Right lobe of liver (tissue), 6 donors: Measurements from ENCODE around the gene ASB4. TPM values are rescaled to one million over a fixed set of nuclear protein-coding genes. Genes with fewer than 3 reads are reported as not detected.
"Not testable (repeated sequence)": the region's sequence is repeated elsewhere in the genome, so short reads cannot be mapped to it uniquely, and the experiment has no call there.

Source experiments
- ATAC-seq, 4 donors: fragments of 200-7000 bp; cut with Tn5 transposase; one replicate each; pipeline ENCODE4 v1.9.1; 2020; ENCODE audit warnings: mild to moderate bottlenecking in 4 of 4, moderate library complexity in 4 of 4
- DNase-seq, 3 donors: peaks; one replicate each; pipeline ENCODE4 v3.0.0-alpha.2; 2020
- H3K27ac ChIP-seq, 3 donors: fragments of 200-600 bp; one replicate each; pipeline ENCODE4 v1.8.0; 2022
- H3K27me3 ChIP-seq, 2 donors: fragments of 200-600 bp; one replicate each; pipeline ENCODE4 v1.8.0; 2022
- H3K36me3 ChIP-seq, 4 donors: fragments of 200-600 bp; sonication (generic) in 1 of 4; one replicate each; pipeline versions ENCODE4 v1.5.1 to v1.8.0; 2017 to 2022; ENCODE audit warnings: control low read depth in 1 of 4
- H3K4me1 ChIP-seq, 4 donors: fragments of 200-600 bp; sonication (generic) in 1 of 4; one replicate each; pipeline versions ENCODE4 v1.5.1 to v1.8.0; 2017 to 2022; ENCODE audit warnings: control low read depth in 1 of 4
- H3K4me3 ChIP-seq, 3 donors: fragments of 200-600 bp; one replicate each; pipeline ENCODE4 v1.8.0; 2022
- H3K9me3 ChIP-seq, 4 donors: fragments of 200-600 bp; sonication (generic) in 1 of 4; one replicate each; pipeline versions ENCODE4 v1.5.1 to v1.8.0; 2017 to 2022; ENCODE audit warnings: control low read depth in 1 of 4
- POLR2A ChIP-seq: fragments of 450-650 bp; IDR thresholded peaks from one replicate; pipeline ENCODE4 v1.6.1; 2017; ENCODE audit warnings: antibody characterized with exemption, mild to moderate bottlenecking
- WGBS: methylation state at CpG from one replicate; pipeline ENCODE4 v1.1.6; 2018; ENCODE audit warnings: low coverage, low lambda C conversion rate; ENCODE audit not compliant: insufficient coverage; ENCODE audit errors: missing lambda C conversion rate; 5-methylcytosine and 5-hydroxymethylcytosine counted together
- intact Hi-C, 2 donors: fragments of 100-400 bp; cut with DNase I; formaldehyde crosslinking; loops; one replicate each; pipeline versions ENCODE4 v1.11.2 to v1.14.1; 2022
- total RNA-seq, 6 experiments: library from RNA; depleted of rRNA in 2 of 6; stranded (reverse); fragments of >200 nt in 2 of 6; fragmentation: NEBNext Ultra II Directional in 3 of 6; extraction: Animal tissue kit (Norgen Biotek cat#: 25700) in 3 of 6; gene quantifications; one replicate each; pipeline versions ENCODE4 v1.1.0 to v1.2.4, GENCODE V29; 2016 to 2023
- TF ChIP-seq, protein P1 (sequence below), 4 donors: fragments of 200-600 bp in 3 of 4; fragments of 450-650 bp in 1 of 4; IDR thresholded peaks; one replicate each; pipeline versions ENCODE4 v1.5.1 to v1.8.0; 2016 to 2022; ENCODE audit warnings: antibody characterized with exemption in 4 of 4, mild to moderate bottlenecking in 2 of 4
- donor health status: DM: no; HTN: yes; CAD: no.
- donor health status: DM: no; HTN: no; CAD: no.
- donor health status: DM: no; HTN: no; CAD: no.
- donor health status: DM: no; HTN: yes; CAD: no.
- donor health status: DM: no; HTN: yes; CAD: no.

Gene ASB4
- total RNA-seq, 6 experiments from 2014 or later: 0.29 to 3.4 (median 0.49) TPM; not detected in 1

DNA sequence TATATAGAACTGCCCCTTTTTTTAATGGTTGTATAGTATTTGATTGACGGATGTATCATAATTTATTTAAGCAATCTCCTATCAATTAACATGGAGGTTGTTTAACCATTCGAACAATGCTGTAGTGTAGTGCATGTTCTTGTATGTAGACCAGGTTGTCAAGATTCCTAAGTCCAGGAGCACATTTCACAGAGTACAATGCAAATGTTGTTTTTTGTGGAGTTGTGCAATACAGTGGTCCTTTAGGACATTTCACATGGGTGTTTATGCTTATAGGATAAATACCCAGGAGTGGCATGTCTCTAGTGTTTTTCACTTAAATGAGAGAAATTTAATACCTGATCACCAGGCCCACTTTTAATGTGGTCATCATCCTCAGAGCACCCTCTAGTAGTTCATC is 8.1 kb downstream of the ASB4 start:
- ATAC-seq: no peak
- Histone ChIP-seq H3K27ac (no peak overlapping the region), H3K36me3 (no peaks in the 10 kb centered on the region), H3K4me3 (no peak overlapping the region), H3K4me1 (no peaks in the 10 kb centered on the region), H3K9me3 (no peaks in the 10 kb centered on the region), H3K27me3 (no peaks in the 10 kb centered on the region)
- 49% methylated on average over 2 of the region's 2 CpGs for WGBS
- no peak for DNase-seq
- intact Hi-C loops: no loop called here
- TF ChIP-seq POLR2A: no peak
- TF ChIP-seq, protein P1, sequence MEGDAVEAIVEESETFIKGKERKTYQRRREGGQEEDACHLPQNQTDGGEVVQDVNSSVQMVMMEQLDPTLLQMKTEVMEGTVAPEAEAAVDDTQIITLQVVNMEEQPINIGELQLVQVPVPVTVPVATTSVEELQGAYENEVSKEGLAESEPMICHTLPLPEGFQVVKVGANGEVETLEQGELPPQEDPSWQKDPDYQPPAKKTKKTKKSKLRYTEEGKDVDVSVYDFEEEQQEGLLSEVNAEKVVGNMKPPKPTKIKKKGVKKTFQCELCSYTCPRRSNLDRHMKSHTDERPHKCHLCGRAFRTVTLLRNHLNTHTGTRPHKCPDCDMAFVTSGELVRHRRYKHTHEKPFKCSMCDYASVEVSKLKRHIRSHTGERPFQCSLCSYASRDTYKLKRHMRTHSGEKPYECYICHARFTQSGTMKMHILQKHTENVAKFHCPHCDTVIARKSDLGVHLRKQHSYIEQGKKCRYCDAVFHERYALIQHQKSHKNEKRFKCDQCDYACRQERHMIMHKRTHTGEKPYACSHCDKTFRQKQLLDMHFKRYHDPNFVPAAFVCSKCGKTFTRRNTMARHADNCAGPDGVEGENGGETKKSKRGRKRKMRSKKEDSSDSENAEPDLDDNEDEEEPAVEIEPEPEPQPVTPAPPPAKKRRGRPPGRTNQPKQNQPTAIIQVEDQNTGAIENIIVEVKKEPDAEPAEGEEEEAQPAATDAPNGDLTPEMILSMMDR (IDR thresholded peaks at IDR 0.05): no peak

DNA sequence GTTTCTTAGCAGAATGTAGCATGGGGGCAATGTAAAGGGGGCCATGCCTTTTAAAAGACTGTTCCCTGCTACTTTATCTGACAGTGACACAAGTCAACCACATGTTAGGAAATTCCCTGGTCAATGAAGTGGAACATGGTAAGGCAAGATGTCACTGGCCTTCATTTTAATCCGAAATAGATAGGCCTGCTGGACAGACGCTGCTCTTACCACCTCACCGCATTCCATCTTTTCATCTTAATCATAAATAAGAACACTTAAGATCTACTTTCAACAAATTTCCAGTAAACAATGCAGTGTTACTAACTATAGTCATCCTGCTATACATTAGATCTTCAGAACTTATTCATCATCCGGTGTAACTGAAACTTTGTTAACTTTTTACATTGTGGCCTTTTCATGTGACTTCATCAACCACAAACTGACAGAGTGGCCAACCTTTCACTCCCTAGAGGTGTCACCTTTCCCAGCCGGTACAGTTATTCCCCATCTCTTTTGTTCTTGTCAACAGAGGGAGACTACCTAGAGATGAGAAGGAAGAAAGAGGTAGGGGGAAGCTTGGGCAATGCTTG is 15.6 kb downstream of the ASB4 start:
- no peaks in the 10 kb centered on the region for H3K27me3 ChIP-seq
- no peak overlapping the region for H3K4me3 ChIP-seq
- ATAC-seq (no peak), DNase-seq (no peak)
- no peaks in the 10 kb centered on the region for H3K4me1 ChIP-seq
- no peaks in the 10 kb centered on the region for H3K36me3 ChIP-seq
- intact Hi-C loops: no loop called here
- TF ChIP-seq POLR2A: no peak
- TF ChIP-seq, protein P1 (IDR thresholded peaks at IDR 0.05): no peak
- H3K9me3 ChIP-seq: no peaks in the 10 kb centered on the region
- H3K27ac ChIP-seq: no peak overlapping the region
- 65% methylated on average over 5 of the region's 5 CpGs for WGBS

DNA sequence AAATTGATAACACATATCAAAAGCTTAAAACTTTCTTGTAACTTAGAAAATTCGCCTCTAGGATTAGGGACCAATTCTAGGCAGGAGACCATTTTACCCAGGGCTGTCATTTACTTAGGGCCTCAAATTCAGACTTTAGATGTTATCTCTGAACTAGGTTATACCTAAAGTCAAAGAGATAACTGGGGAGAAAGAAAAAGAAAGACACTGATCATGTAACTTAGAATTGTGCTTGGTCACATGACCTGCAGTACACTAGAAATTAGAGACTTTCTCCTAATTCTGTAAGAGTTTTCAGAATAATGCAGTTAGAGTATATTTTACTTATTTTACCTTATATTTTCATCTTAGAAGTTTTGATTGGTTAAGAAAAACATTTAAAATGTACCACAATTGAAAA is 16.7 kb downstream of the ASB4 start:
- ATAC-seq (no peak), DNase-seq (no peak)
- Histone ChIP-seq H3K4me3 (no peak overlapping the region), H3K9me3 (no peaks in the 10 kb centered on the region), H3K27ac (no peak overlapping the region), H3K4me1 (no peaks in the 10 kb centered on the region), H3K27me3 (no peaks in the 10 kb centered on the region), H3K36me3 (no peaks in the 10 kb centered on the region)
- no peak for TF ChIP-seq POLR2A
- TF ChIP-seq, protein P1 (IDR thresholded peaks at IDR 0.05): no peak
- WGBS: 71% methylated on average over 1 of the region's 1 CpG
- intact Hi-C loops: no loop called here

DNA sequence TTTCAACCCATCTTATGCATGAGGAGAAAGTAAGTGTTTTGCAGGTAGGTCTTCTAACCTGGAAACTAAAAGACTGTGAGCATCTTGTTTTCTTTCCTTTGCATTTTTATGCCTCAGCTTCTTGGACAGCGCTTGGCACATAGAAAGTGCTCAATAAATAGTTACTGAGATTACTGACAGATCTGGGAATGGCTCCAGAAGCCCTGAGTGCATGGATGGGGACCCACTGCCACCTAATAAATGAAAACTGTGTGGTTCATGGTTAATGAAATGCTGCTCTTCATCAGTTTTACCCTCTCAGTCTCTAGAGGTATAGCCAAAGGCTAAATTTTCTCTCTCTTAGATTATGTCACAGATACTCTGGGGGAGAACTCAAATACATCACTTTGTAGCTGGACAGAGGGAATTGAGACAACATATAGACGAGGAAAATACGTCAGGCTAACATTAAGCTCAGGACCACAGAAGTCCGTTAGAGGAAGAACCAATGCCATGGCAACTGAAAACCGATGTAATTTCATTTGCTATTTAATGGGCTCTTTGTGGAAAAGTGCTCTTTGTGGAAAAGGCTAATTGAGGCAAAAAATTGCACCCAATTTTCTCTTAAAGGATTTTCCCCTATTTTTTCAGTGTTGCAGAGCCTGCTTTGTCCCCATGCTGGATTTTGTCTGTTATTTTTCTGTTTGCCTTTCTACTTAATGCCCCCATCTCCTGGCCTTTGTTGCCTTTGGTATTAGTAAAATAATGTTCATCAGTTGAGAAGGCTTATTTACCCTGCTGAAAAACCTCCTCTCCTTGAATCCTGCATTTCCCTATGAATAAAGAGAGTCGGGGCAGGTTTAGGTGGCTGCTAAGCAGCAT is 17.8 kb downstream of the ASB4 start:
- no peaks in the 10 kb centered on the region for H3K36me3 ChIP-seq
- H3K27ac ChIP-seq: no peak overlapping the region
- DNase-seq: no peak
- WGBS: 77% methylated on average over 5 of the region's 6 CpGs
- intact Hi-C loops: no loop called here
- no peaks in the 10 kb centered on the region for H3K9me3 ChIP-seq
- H3K4me1 ChIP-seq: no peaks in the 10 kb centered on the region
- no peaks in the 10 kb centered on the region for H3K27me3 ChIP-seq
- H3K4me3 ChIP-seq: no peak overlapping the region
- no peak for ATAC-seq
- TF ChIP-seq POLR2A: no peak
- TF ChIP-seq, protein P1 (IDR thresholded peaks at IDR 0.05): no peak

DNA sequence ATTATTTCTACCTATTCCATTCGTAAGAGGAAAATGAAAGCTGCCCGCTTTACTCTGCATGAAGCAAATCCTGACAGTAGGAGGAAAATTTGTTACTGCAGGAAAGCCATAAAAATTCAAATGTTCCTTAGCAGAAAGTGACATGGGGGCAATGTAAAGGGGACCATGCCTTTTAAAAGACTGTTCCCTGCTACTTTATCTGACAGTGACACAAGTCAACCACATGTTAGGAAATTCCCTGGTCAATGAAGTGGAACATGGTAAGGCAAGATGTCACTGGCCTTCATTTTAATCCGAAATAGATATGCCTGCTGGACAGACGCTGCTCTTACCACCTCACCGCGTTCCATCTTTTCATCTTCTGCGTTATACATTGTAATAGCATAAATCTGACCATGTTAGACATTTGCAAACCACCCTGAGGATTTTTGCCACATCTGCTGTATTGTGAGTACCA is 18.4 kb downstream of the ASB4 start:
- H3K27me3 ChIP-seq, H3K36me3 ChIP-seq, intact Hi-C loops, ATAC-seq, DNase-seq, H3K27ac ChIP-seq, H3K4me1 ChIP-seq, H3K9me3 ChIP-seq, H3K4me3 ChIP-seq: not testable (repeated sequence)
- WGBS: 95% methylated on average over 7 of the region's 7 CpGs
